Effector memory CD4-positive, alpha-beta T cell (primary cell): ENCODE results near the gene GP5.

Experiments used
- DNase-seq, 3 donors: peaks; one replicate each; pipeline ENCODE4 v3.0.0-alpha.2; 2020
- H3K27ac ChIP-seq: 2 replicates; pipeline ENCODE4 v1.7.0; 2013; ENCODE audit warnings: mild to moderate bottlenecking, low read length, moderate library complexity; ENCODE audit not compliant: insufficient read depth, poor library complexity, severe bottlenecking
- H3K27me3 ChIP-seq: replicated peaks from 2 replicates; pipeline ENCODE4 v1.7.0; 2013; ENCODE audit warnings: mild to moderate bottlenecking, low read length; ENCODE audit not compliant: insufficient read depth, control insufficient read depth, poor library complexity, severe bottlenecking
- H3K36me3 ChIP-seq: 2 replicates; pipeline ENCODE4 v1.7.0; 2013; ENCODE audit warnings: mild to moderate bottlenecking, low read length, moderate library complexity; ENCODE audit not compliant: control insufficient read depth, insufficient read depth
- H3K4me1 ChIP-seq: 2 replicates; pipeline ENCODE4 v1.7.0; 2013; ENCODE audit warnings: low read length, mild to moderate bottlenecking; ENCODE audit not compliant: control insufficient read depth, insufficient read depth, poor library complexity, severe bottlenecking
- H3K4me3 ChIP-seq: 2 replicates; pipeline ENCODE4 v1.7.0; 2013; ENCODE audit warnings: low read length, low read depth, mild to moderate bottlenecking; ENCODE audit not compliant: insufficient read depth, poor library complexity, severe bottlenecking
- H3K9me3 ChIP-seq: 2 replicates; pipeline ENCODE4 v1.7.0; 2013; ENCODE audit warnings: mild to moderate bottlenecking, low read length, moderate library complexity; ENCODE audit not compliant: control insufficient read depth

The GP5 gene

GRCh38 chr3:194389269-194389668 lies 9.8 kb downstream of the GP5 start:
- H3K9me3 ChIP-seq, result no peaks in the 10 kb centered on the region
- H3K36me3 ChIP-seq, result no peaks in the 10 kb centered on the region
- no peak overlapping the region for H3K4me3 ChIP-seq
- no peaks in the 10 kb centered on the region for H3K4me1 ChIP-seq
- no peaks in the 10 kb centered on the region for H3K27me3 ChIP-seq
- no peak for DNase-seq
- no peak overlapping the region for H3K27ac ChIP-seq

GRCh38 chr3:194387926-194388418 lies 11.1 kb downstream of the GP5 start:
- no peaks in the 10 kb centered on the region for H3K36me3 ChIP-seq
- H3K27ac ChIP-seq, result no peak overlapping the region
- H3K4me3 ChIP-seq, result no peak overlapping the region
- no peaks in the 10 kb centered on the region for H3K27me3 ChIP-seq
- H3K4me1 ChIP-seq, result no peaks in the 10 kb centered on the region
- no peaks in the 10 kb centered on the region for H3K9me3 ChIP-seq
- DNase-seq, result no peak

- H3K27me3 ChIP-seq, result no peaks in the 10 kb centered on the region
- H3K9me3 ChIP-seq, result no peaks in the 10 kb centered on the region
- no peak overlapping the region for H3K4me3 ChIP-seq
- no peak overlapping the region for H3K27ac ChIP-seq
- no peak for DNase-seq
- no peaks in the 10 kb centered on the region for H3K4me1 ChIP-seq
- H3K36me3 ChIP-seq, result no peaks in the 10 kb centered on the region
Observed at GRCh38 chr3:194387276-194387675, 11.8 kb downstream of the GP5 start.

GRCh38 chr3:194386648-194387047 lies 12.4 kb downstream of the GP5 start:
- no peaks in the 10 kb centered on the region for H3K9me3 ChIP-seq
- H3K4me1 ChIP-seq, result no peaks in the 10 kb centered on the region
- H3K27ac ChIP-seq, result no peak overlapping the region
- no peaks in the 10 kb centered on the region for H3K27me3 ChIP-seq
- no peak overlapping the region for H3K4me3 ChIP-seq
- H3K36me3 ChIP-seq, result no peaks in the 10 kb centered on the region
- no peak for DNase-seq

- DNase-seq, result no peak
- H3K4me3 ChIP-seq, result no peak overlapping the region
- no peaks in the 10 kb centered on the region for H3K36me3 ChIP-seq
- no peak overlapping the region for H3K27ac ChIP-seq
- H3K27me3 ChIP-seq, result no peaks in the 10 kb centered on the region
- H3K4me1 ChIP-seq, result no peaks in the 10 kb centered on the region
- no peaks in the 10 kb centered on the region for H3K9me3 ChIP-seq
Observed at GRCh38 chr3:194386066-194386465, 13.0 kb downstream of the GP5 start.

- DNase-seq, result no peak
- Histone ChIP-seq H3K4me1 (no peaks in the 10 kb centered on the region), H3K27ac (no peak overlapping the region), H3K27me3 (peaks cover 2% of the 10 kb centered on the region), H3K36me3 (no peaks in the 10 kb centered on the region), H3K4me3 (no peak overlapping the region), H3K9me3 (no peaks in the 10 kb centered on the region)
Observed at GRCh38 chr3:194384569-194385001, 14.5 kb downstream of the GP5 start.

- no peak for DNase-seq
- Histone ChIP-seq H3K4me1 (no peaks in the 10 kb centered on the region), H3K9me3 (no peaks in the 10 kb centered on the region), H3K27me3 (peaks cover 2% of the 10 kb centered on the region), H3K27ac (no peak overlapping the region), H3K36me3 (no peaks in the 10 kb centered on the region), H3K4me3 (no peak overlapping the region)
Observed at GRCh38 chr3:194384156-194384555, 14.9 kb downstream of the GP5 start.

- Histone ChIP-seq H3K4me3 (no peak overlapping the region), H3K4me1 (no peaks in the 10 kb centered on the region), H3K36me3 (no peaks in the 10 kb centered on the region), H3K9me3 (no peaks in the 10 kb centered on the region), H3K27ac (no peak overlapping the region), H3K27me3 (peaks cover 7% of the 10 kb centered on the region)
- no peak for DNase-seq
Observed at GRCh38 chr3:194383276-194383940, 15.7 kb downstream of the GP5 start.

GRCh38 chr3:194382892-194383223 lies 16.2 kb downstream of the GP5 start:
- Histone ChIP-seq H3K36me3 (no peaks in the 10 kb centered on the region), H3K4me3 (no peak overlapping the region), H3K9me3 (no peaks in the 10 kb centered on the region), H3K27me3 (peaks cover 7% of the 10 kb centered on the region), H3K4me1 (no peaks in the 10 kb centered on the region), H3K27ac (no peak overlapping the region)
- no peak for DNase-seq

GRCh38 chr3:194382196-194382891 lies 16.7 kb downstream of the GP5 start:
- no peaks in the 10 kb centered on the region for H3K9me3 ChIP-seq
- H3K36me3 ChIP-seq, result no peaks in the 10 kb centered on the region
- no peaks in the 10 kb centered on the region for H3K4me1 ChIP-seq
- no peak for DNase-seq
- H3K4me3 ChIP-seq, result no peak overlapping the region
- H3K27ac ChIP-seq, result no peak overlapping the region
- H3K27me3 ChIP-seq, result peaks cover 7% of the 10 kb centered on the region
